ENCODE data around the gene CFLAR. TPM values are rescaled to one million over a fixed set of nuclear protein-coding genes. Genes with fewer than 3 reads are reported as not detected.

CFLAR gene
- total RNA-seq, 4 donors from 2014 or later, result 176 to 217 (median 201) TPM

DNA sequence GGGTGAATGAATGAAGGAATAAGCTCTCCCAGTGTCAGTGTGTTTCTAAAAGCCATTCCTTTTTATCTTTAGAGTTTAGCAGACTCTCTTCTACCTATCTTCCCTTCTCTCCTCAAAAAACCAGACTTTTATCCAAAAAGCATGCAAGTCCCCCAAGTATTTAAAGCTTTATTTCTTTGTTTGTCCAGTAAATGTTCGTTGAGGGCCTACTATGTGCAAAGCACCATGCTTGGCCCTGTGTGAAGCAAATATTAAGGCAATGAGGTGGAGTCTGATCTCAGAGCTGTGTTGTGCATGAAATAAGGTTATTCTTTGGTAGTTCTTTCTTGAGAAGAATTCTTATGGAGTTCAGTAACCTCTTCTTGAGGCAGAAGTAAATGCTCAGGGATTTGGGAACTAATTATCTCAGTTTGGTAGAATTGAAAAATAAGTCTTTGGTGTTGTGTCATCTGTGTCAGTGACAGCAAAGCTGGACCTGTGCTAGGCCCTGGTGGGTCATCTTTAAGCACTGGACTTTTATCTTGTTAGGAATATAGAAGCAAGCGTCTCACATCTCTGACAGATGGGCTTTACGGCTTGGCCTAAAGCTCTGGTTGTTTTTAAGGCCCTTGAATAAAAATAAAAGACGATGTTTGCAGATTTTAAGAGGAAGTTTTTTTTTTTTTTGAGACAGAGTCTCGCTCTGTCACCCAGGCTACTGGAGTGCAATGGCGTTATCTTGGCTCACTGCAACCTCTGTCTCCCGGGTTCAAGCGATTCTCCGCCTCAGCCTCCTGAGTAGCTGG lies 38.8 kb downstream of the CFLAR start:
- H3K4me3 ChIP-seq, result no peak overlapping the region
- no peaks in the 10 kb centered on the region for H3K36me3 ChIP-seq
- H3K27ac ChIP-seq, result no peak overlapping the region
- no peaks in the 10 kb centered on the region for H3K9me3 ChIP-seq
- H3K4me1 ChIP-seq, result peaks cover 0 to 5% of the 10 kb centered on the region in 2 donors
- intact Hi-C loops (cut with DNase I; ENCODE audit: low total_unique reads), result no loop called here
- DNase-seq, result no peak
- H3K27me3 ChIP-seq, result no peaks in the 10 kb centered on the region
- TF ChIP-seq, protein P1, sequence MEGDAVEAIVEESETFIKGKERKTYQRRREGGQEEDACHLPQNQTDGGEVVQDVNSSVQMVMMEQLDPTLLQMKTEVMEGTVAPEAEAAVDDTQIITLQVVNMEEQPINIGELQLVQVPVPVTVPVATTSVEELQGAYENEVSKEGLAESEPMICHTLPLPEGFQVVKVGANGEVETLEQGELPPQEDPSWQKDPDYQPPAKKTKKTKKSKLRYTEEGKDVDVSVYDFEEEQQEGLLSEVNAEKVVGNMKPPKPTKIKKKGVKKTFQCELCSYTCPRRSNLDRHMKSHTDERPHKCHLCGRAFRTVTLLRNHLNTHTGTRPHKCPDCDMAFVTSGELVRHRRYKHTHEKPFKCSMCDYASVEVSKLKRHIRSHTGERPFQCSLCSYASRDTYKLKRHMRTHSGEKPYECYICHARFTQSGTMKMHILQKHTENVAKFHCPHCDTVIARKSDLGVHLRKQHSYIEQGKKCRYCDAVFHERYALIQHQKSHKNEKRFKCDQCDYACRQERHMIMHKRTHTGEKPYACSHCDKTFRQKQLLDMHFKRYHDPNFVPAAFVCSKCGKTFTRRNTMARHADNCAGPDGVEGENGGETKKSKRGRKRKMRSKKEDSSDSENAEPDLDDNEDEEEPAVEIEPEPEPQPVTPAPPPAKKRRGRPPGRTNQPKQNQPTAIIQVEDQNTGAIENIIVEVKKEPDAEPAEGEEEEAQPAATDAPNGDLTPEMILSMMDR (IDR thresholded peaks at IDR 0.05), result no peak
- TF ChIP-seq POLR2A (IDR thresholded peaks at IDR 0.05), result no peak

DNA sequence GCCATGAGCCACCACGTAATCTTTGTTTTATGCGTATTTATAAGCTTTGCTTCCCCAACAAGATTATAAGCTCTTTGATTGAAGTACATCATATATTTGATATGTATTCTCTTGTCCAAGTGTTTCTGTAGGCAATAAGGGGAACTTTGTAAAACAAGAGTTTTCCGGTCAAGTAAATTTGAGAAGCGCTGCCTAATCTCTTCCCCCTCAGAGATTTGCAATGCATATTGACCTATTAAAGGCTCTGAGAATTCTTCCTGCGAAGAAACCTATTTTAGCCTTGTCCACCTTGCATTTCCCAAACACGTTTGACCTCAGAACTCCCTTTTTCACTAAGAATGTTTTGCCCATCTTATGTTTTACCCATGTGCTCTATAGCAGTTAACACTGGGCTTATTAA lies 40.1 kb downstream of the CFLAR start:
- intact Hi-C loops (cut with DNase I; ENCODE audit: low total_unique reads), result no loop called here
- Histone ChIP-seq H3K9me3 (no peaks in the 10 kb centered on the region), H3K36me3 (no peaks in the 10 kb centered on the region), H3K4me3 (no peak overlapping the region), H3K27me3 (no peaks in the 10 kb centered on the region), H3K4me1 (no peaks in the 10 kb centered on the region), H3K27ac (no peak overlapping the region)
- no peak for DNase-seq
- TF ChIP-seq POLR2A (IDR thresholded peaks at IDR 0.05), result no peak
- TF ChIP-seq, protein P1 (IDR thresholded peaks at IDR 0.05), result no peak

DNA sequence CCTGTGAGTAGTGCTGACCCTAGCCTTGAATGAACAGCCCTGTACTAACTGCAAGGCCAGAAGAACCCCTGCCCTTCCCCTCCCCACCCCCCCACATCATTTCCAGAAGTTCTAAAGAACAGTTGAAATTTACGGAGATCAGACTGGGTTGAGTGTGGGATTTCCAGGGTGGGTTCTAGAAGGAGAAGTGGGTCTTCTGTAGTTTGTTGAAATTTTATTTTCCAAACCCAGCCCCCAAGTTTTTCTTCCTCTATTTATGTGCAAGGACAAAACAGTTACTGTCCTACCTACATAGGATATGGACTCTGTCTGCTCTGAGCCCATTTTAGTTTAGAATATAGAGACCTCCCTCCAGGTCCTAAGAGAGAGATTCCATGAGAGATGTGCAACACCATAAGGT lies 40.7 kb downstream of the CFLAR start:
- intact Hi-C loops (cut with DNase I; ENCODE audit: low total_unique reads), result no loop called here
- no peak overlapping the region for H3K27ac ChIP-seq
- H3K36me3 ChIP-seq, result no peaks in the 10 kb centered on the region

DNA sequence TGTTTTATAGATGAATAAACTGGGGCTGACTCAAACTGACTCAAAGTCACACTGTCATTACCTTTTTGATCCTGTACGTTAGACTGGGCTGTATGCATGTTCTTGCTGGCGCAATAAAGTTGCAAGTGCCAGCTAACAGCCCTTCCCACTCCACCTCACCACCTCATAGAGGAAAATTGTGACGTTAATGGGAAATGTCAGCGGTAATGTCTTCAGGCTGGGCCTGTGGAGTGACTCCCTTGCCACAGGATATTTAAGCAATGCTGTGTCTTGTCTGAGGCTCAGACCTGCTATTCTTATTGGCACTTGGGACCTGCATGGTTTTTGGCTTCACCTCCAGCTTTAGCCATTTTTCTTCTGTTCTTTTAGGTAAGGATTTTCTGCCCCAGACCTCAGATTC lies 41.7 kb downstream of the CFLAR start:
- no peak for DNase-seq
- intact Hi-C loops (cut with DNase I; ENCODE audit: low total_unique reads), result no loop called here
- H3K36me3 ChIP-seq, result no peaks in the 10 kb centered on the region

More for the DNA sequence above, 40.7 kb downstream of the CFLAR start:
- TF ChIP-seq, protein P1 (IDR thresholded peaks at IDR 0.05), result no peak
- TF ChIP-seq POLR2A (IDR thresholded peaks at IDR 0.05), result no peak
- Histone ChIP-seq H3K4me3 (no peak overlapping the region), H3K9me3 (no peaks in the 10 kb centered on the region), H3K4me1 (no peaks in the 10 kb centered on the region), H3K27me3 (no peaks in the 10 kb centered on the region)
- no peak for DNase-seq

More for the DNA sequence above, 41.7 kb downstream of the CFLAR start:
- H3K9me3 ChIP-seq, result no peaks in the 10 kb centered on the region
- no peaks in the 10 kb centered on the region for H3K27me3 ChIP-seq
- no peaks in the 10 kb centered on the region for H3K4me1 ChIP-seq
- TF ChIP-seq, protein P1 (IDR thresholded peaks at IDR 0.05), result no peak
- H3K4me3 ChIP-seq, result no peak overlapping the region
- H3K27ac ChIP-seq, result peak overlapping the region in 1 of 2 donors; percentile 25

Data from uterus (tissue), 4 donors.